Measurements from ENCODE around the gene KCNJ5. TPM values are rescaled to one million over a fixed set of nuclear protein-coding genes. Genes with fewer than 3 reads are reported as not detected.

The KCNJ5 gene
- total and polyA plus RNA-seq, 2 of the 4 experiments (the other 2 are of a cell fraction) = 0.07 to 0.18 TPM

GRCh38 chr11:128862406-128862805, 28.8 kb upstream of the KCNJ5 start:
- Histone ChIP-seq H4K5ac (ENCODE audit: low read depth, low read length) (no peak overlapping the region), H3K9me3 (ENCODE audit: control insufficient read depth, insufficient read depth, low read length) (no peaks in the 10 kb centered on the region), H3K14ac (replicated peaks; ENCODE audit: low read depth, low read length) (no peak overlapping the region), H2AK5ac (ENCODE audit: low read depth, low read length) (no peak overlapping the region), H3K4me3 (ENCODE audit: insufficient read depth, low read depth, low read length) (no peak overlapping the region), H3K18ac (ENCODE audit: low read depth, low read length) (no peak overlapping the region), H3K27me3 (ENCODE audit: control insufficient read depth, insufficient read depth, low read length) (peaks cover 6% of the 10 kb centered on the region), H4K91ac (ENCODE audit: insufficient read depth, low read depth, low read length) (no peak overlapping the region; the same call in 1 of the 2 replicates), H2AFZ (replicated peaks; ENCODE audit: low read length, poor library complexity) (no peak overlapping the region), H3K9me1 (ENCODE audit: insufficient read depth, low read length) (peaks cover 7% of the 10 kb centered on the region), H2BK15ac (ENCODE audit: low read depth, low read length) (0 out of 3 replicates have a peak overlapping the region, but pooled peaks have one; percentile 24), H3K79me1 (ENCODE audit: low read depth in 1 of 2, low read length in 2 of 2) (no peaks in the 10 kb centered on the region), H2BK5ac (ENCODE audit: low read depth, low read length, poor library complexity, severe bottlenecking) (no peak overlapping the region), H3K9ac (ENCODE audit: low read depth, low read length) (no peak overlapping the region), H3K36me3 (ENCODE audit: control insufficient read depth, insufficient read depth, low read length) (no peaks in the 10 kb centered on the region), H3K4me2 (ENCODE audit: low read depth, low read length) (no peak overlapping the region), H3K4ac (ENCODE audit: low read depth, low read length) (peak overlapping the region; percentile 39; the same call in 1 of the 2 replicates), H3K23ac (ENCODE audit: low read depth, low read length) (no peak overlapping the region), H4K20me1 (ENCODE audit: insufficient read depth, low read length) (no peaks in the 10 kb centered on the region; the same call in 1 of the 2 replicates), H3K27ac (ENCODE audit: insufficient read depth, low read length) (no peak overlapping the region), H3K4me1 (ENCODE audit: control insufficient read depth, insufficient read depth, low read length) (peaks cover 10% of the 10 kb centered on the region), H4K8ac (ENCODE audit: low read depth in 2 of 2, low read length in 2 of 2) (no peak overlapping the region), H2BK120ac (ENCODE audit: low read depth, low read length) (0 out of 2 replicates have a peak overlapping the region, but pooled peaks have one; percentile 11), H2AK9ac (replicated peaks; ENCODE audit: low read depth, low read length, poor library complexity) (no peak overlapping the region), H2BK20ac (ENCODE audit: low read depth, low read length) (no peak overlapping the region), H3K56ac (ENCODE audit: extremely low read depth, insufficient read depth, low read length) (no peak overlapping the region)
- BruUV-seq (replicated peaks) = no TSS peak
- CTCF ChIA-PET = no interaction called here
- TF ChIP-seq MAZ (IDR thresholded peaks at IDR 0.05; ENCODE audit: borderline replicate concordance, low read depth, low read length) = no peak
- no peak for TF ChIP-seq USF2 (IDR thresholded peaks at IDR 0.05; ENCODE audit: low read depth, low read length)
- TF ChIP-seq CEBPB (IDR thresholded peaks at IDR 0.05; ENCODE audit: low read depth, low read length) = no peak
- TF ChIP-seq CHD1 (IDR thresholded peaks at IDR 0.05; ENCODE audit: low read depth, low read length) = no peak
- no peak for TF ChIP-seq CTCF (conservative IDR thresholded peaks at IDR 0.05; ENCODE audit: low read depth, low read length)
- TF ChIP-seq RCOR1 (IDR thresholded peaks at IDR 0.05; ENCODE audit: insufficient replicate concordance, low read length) = no peak
- TF ChIP-seq BHLHE40 (IDR thresholded peaks at IDR 0.05; ENCODE audit: low read depth, low read length) = no peak
- no peak for TF ChIP-seq RFX5 (IDR thresholded peaks at IDR 0.05; ENCODE audit: low read depth, low read length)
- TF ChIP-seq ELK1 (IDR thresholded peaks at IDR 0.05; ENCODE audit: borderline replicate concordance, low read depth, low read length) = no peak
- no peak for TF ChIP-seq POLR2A (IDR thresholded peaks at IDR 0.05; ENCODE audit: low read depth, low read length)
- TF ChIP-seq NFE2L2 (IDR thresholded peaks at IDR 0.05; ENCODE audit: low read depth, low read length) = no peak
- TF ChIP-seq SMC3 (IDR thresholded peaks at IDR 0.05; ENCODE audit: low read depth, low read length) = no peak
- TF ChIP-seq FOS (IDR thresholded peaks at IDR 0.05; ENCODE audit: low read depth, low read length) = no peak
- TF ChIP-seq RAD21 (IDR thresholded peaks at IDR 0.05; ENCODE audit: low read length) = no peak
- no peak for TF ChIP-seq MAFK (IDR thresholded peaks at IDR 0.05; ENCODE audit: low read depth, low read length)
- no peak for TF ChIP-seq MXI1 (IDR thresholded peaks at IDR 0.05; ENCODE audit: borderline replicate concordance, low read depth, low read length)
- intact Hi-C loops (cut with micrococcal nuclease) = no loop called here
- ATAC-seq (ENCODE audit: low read depth) (no peak), DNase-seq (no peak)
- POLR2A ChIA-PET (ENCODE audit: unreplicated experiment) = interaction anchor here (0.7 kb wide), 1 partner anchor 12 kb away, joined by 3 read pairs; no protein-coding TSS in a partner anchor
- in situ Hi-C loops (cut with MboI; ENCODE audit: low sequenced_read_pairs) = no loop called here
- WGBS, 2 experiments (ENCODE audit: extremely low coverage in 2 of 2, insufficient read length in 1 of 2) = 92% methylated on average over 3 of the region's 9 CpGs; no CpG with 5 or more reads in 1 of the 2 experiments
- dilution Hi-C loops (cut with HindIII; ENCODE audit: low sequenced_read_pairs, unreplicated experiment) = no loop called here
